Stomach (tissue), 9 donors: Measurements from ENCODE around the gene ZNF444. TPM values are rescaled to one million over a fixed set of nuclear protein-coding genes. Genes with fewer than 3 reads are reported as not detected.
A peak's percentile ranks its signal among the peaks of the same experiment; 100 is the strongest.

Experiments
- DNase-seq, 2 donors: peaks; one replicate each; pipeline versions ENCODE4 v3.0.0 to v3.0.0-alpha.2; 2013 to 2019
- H3K27ac ChIP-seq, 5 donors: fragments of 200-600 bp in 4 of 5; sonication (generic) in 4 of 5; one replicate each; pipeline ENCODE4 v1.5.1; 2013 to 2019; ENCODE audit warnings: mild to moderate bottlenecking in 1 of 5, moderate library complexity in 1 of 5
- H3K27me3 ChIP-seq, 3 donors: fragments of 200-600 bp; sonication (generic); one replicate each; pipeline ENCODE4 v1.5.1; 2017 to 2019; ENCODE audit warnings: mixed run types in 1 of 3
- H3K36me3 ChIP-seq, 4 donors: fragments of 200-600 bp; sonication (generic); 1 replicate in 3 of 4; 2 replicates in 1 of 4; pipeline ENCODE4 v1.5.1; 2016 to 2019
- H3K4me1 ChIP-seq, 4 donors: fragments of 200-600 bp; sonication (generic); one replicate each; pipeline ENCODE4 v1.5.1; 2016 to 2019
- H3K4me3 ChIP-seq, 4 donors: fragments of 200-600 bp; sonication (generic) in 3 of 4; one replicate each; pipeline ENCODE4 v1.5.1; 2016 to 2019; ENCODE audit warnings: mild to moderate bottlenecking in 1 of 4
- H3K9me3 ChIP-seq, 4 donors: fragments of 200-600 bp; sonication (generic); one replicate each; pipeline ENCODE4 v1.5.1; 2016 to 2019
- EP300 ChIP-seq: sonication (generic); formaldehyde crosslinking; IDR thresholded peaks from one replicate; pipeline ENCODE4 v1.6.1; 2017; ENCODE audit warnings: antibody characterized with exemption
- POLR2A ChIP-seq, 4 donors: fragments of 450-650 bp; IDR thresholded peaks; one replicate each; pipeline ENCODE4 v1.6.1; 2016; ENCODE audit warnings: antibody characterized with exemption in 4 of 4, control low read depth in 2 of 4, mild to moderate bottlenecking in 1 of 4, moderate library complexity in 1 of 4
- POLR2AphosphoS5 ChIP-seq, 3 donors: sonication (generic); formaldehyde crosslinking; IDR thresholded peaks; one replicate each; pipeline ENCODE4 v1.6.1; 2016; ENCODE audit warnings: antibody characterized with exemption in 3 of 3
- WGBS, 5 donors: extraction: QIAGEN DNeasy Blood & Tissue Kit in 3 of 5; methylation state at CpG; one replicate each; pipeline versions ENCODE4 v1.1.5 to v1.1.7; 2013 to 2018; 5-methylcytosine and 5-hydroxymethylcytosine counted together
- intact Hi-C: fragments of 100-400 bp; cut with DNase I; formaldehyde crosslinking; loops from one replicate; pipeline ENCODE4 v1.15.1; 2023; ENCODE audit warnings: low total_unique reads
- polyA plus RNA-seq, 3 donors: library from polyadenylated mRNA; stranded (reverse); fragments of 200-250 nt; gene quantifications; one replicate each; pipeline ENCODE4 v1.2.3, GENCODE V29; 2013
- total RNA-seq, 5 donors: library from RNA; depleted of rRNA; stranded (reverse); fragments of >200 nt; gene quantifications; one replicate each; pipeline versions ENCODE4 v1.1.0 to v1.2.3, GENCODE V29; 2014 to 2016
- TF ChIP-seq, protein P1 (sequence below), 7 experiments: fragments of 450-650 bp in 4 of 7; fragments of 200-600 bp in 3 of 7; sonication (generic) in 3 of 7; IDR thresholded peaks; one replicate each; pipeline ENCODE4 v1.5.1; 2016 to 2019; ENCODE audit warnings: antibody characterized with exemption in 7 of 7, control low read depth in 2 of 7, mild to moderate bottlenecking in 1 of 7
- donor health status: healthy with polysubstance abuse.
- donor health status: Bipolar disorder and iron deficiency.
- donor health status: healthy.

ZNF444 gene
- total and polyA plus RNA-seq, 8 donors = 13.4 to 77.0 (median 48.7) TPM

DNA sequence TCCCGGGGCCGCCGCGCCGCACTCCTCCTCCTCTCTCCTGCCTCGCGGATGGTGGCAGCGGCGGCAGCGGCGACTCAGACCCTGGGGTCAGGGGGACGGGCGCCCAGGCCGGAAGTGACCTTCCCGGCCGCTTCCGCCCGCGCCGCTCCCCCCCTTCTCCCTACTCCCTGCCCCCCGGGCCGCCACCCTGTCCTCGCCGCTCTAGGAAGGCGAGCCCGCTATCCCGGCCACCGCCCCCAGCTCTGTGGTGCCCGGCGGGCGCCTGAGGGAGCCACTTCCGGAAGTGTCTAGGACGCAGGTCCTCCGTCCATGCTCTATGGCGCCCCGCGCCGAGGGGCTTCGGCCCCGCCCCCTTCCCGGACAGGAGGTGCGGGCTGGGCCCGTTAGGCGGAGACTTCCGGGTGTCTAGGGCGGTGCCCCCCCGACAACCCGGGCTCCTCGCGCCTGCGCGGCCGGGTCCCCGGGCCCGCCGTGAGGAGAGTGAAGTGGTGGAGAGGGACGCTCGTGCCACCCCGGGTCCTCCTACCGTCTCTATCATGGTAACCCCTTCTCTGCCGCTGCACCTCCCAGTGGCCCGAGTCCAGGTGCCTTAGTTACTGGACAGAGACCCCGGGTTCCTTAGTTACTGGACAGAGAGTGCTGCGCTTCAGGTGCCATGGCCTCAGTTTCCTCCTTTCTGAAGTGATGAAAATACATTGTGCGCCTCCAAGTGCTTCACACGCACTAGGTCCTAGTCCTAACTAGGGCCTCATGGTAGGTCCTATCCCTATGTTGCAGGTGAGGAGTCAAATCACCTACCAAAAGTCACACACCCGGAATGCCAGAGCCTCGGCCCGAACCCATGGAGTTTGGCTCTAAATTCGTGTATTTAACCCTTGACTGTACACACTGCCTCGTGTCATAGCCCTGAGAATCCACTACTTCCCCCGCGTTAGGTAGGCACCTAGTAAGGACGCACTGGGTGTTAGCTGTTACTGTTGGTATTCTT is 19.6 kb upstream of the ZNF444 start, which contains the start of gene ZNF787:
Gene ZNF787 (minus strand): TSS at position 116 of the 988 bp plus-strand sequence. CDS start 18,078 bp downstream, outside the sequence.
- Histone ChIP-seq H3K27ac (peak within 1 kb of the TSS; percentile 92 to 100 (median 97)), H3K4me1 (peaks cover 40 to 57% (median 48%) of the 10 kb centered on the region in 4 donors), H3K27me3 (no peaks in the 10 kb centered on the region), H3K36me3 (peaks cover 0 to 9% (median 0%) of the 10 kb centered on the region in 4 donors), H3K9me3 (no peaks in the 10 kb centered on the region), H3K4me3 (peak within 1 kb of the TSS; percentile 82 to 96 (median 88))
- intact Hi-C loops = no loop called here
- WGBS, 5 donors = 4 to 11% (median 7%) methylated on average over 33 to 74 of the region's 74 CpGs
- peak; percentile 99 for DNase-seq
- TF ChIP-seq, protein P1, sequence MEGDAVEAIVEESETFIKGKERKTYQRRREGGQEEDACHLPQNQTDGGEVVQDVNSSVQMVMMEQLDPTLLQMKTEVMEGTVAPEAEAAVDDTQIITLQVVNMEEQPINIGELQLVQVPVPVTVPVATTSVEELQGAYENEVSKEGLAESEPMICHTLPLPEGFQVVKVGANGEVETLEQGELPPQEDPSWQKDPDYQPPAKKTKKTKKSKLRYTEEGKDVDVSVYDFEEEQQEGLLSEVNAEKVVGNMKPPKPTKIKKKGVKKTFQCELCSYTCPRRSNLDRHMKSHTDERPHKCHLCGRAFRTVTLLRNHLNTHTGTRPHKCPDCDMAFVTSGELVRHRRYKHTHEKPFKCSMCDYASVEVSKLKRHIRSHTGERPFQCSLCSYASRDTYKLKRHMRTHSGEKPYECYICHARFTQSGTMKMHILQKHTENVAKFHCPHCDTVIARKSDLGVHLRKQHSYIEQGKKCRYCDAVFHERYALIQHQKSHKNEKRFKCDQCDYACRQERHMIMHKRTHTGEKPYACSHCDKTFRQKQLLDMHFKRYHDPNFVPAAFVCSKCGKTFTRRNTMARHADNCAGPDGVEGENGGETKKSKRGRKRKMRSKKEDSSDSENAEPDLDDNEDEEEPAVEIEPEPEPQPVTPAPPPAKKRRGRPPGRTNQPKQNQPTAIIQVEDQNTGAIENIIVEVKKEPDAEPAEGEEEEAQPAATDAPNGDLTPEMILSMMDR (IDR thresholded peaks at IDR 0.05) = no peak
- TF ChIP-seq POLR2AphosphoS5 (IDR thresholded peaks at IDR 0.05) (peak; percentile 64 to 93 (median 69)), EP300 (peak; percentile 69), POLR2A (IDR thresholded peaks at IDR 0.05) (no peak)

DNA sequence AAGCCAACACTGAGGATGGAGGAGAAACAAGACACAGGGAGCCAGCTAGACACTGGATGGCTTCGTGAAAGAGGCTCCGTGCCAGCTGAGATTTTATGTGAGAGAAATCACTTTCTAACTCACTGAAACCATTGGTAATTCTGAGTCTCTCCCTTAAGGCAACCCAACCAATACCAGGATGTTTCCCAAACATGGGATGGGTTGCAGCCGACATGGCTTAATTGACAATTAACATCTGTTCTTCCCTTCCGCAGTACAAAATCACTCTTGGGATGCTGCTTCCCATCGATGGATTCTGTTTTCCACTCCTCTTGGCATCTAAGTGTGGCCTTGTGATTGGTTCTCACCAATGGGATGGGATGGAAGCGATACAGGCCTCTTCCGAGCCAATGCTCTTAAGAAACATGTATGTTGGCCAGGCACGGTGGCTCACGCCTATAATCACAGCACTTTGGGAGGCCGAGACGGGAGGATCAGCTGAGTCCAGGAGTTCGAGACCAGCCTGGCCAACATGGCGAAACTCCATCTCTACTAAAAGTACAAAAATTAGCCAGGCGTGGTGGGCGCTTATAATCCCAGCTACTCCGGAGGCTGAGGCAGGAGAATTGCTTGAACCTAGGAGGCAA is 17.7 kb upstream of the ZNF444 start:
- TF ChIP-seq EP300 (no peak), POLR2A (IDR thresholded peaks at IDR 0.05) (no peak), POLR2AphosphoS5 (IDR thresholded peaks at IDR 0.05) (no peak)
- TF ChIP-seq, protein P1 (IDR thresholded peaks at IDR 0.05) = no peak
- peak overlapping the region in 2 of 5 donors; percentile 8 to 62 for H3K27ac ChIP-seq
- intact Hi-C loops = no loop called here
- 85 to 89% (median 86%) methylated on average over 16 of the region's 16 CpGs for WGBS, 5 donors
- no peaks in the 10 kb centered on the region for H3K36me3 ChIP-seq
- H3K9me3 ChIP-seq = no peaks in the 10 kb centered on the region
- H3K4me1 ChIP-seq = peaks cover 23 to 38% (median 29%) of the 10 kb centered on the region in 4 donors
- no peaks in the 10 kb centered on the region for H3K27me3 ChIP-seq
- no peak for DNase-seq
- H3K4me3 ChIP-seq = no peak overlapping the region

DNA sequence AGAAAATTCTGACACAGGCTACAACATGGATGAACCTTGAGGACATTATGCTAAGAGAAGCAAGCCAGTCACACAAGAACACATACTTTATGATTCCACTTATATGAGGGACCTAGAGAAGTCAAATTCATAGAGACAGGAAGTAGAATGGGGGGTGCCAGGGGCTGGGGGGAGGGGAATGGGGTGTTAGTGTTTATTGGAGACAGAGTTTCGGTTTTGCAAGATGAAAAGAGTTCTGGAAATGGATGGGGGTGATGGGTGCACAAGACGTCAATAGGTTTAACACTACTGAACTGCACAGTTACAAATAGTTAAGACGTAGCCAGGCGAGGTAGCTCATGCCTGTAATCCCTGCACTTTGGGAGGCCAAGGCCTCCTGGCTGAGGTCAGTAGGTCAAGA is 16.5 kb upstream of the ZNF444 start:
- H3K9me3 ChIP-seq = no peaks in the 10 kb centered on the region
- intact Hi-C loops = no loop called here
- H3K4me1 ChIP-seq = peaks cover 11 to 26% (median 17%) of the 10 kb centered on the region in 4 donors
- H3K36me3 ChIP-seq = no peaks in the 10 kb centered on the region
- 84 to 95% (median 92%) methylated on average over 4 of the region's 4 CpGs for WGBS, 5 donors
- no peak overlapping the region for H3K4me3 ChIP-seq
- DNase-seq = no peak
- no peak overlapping the region for H3K27ac ChIP-seq
- TF ChIP-seq POLR2A (IDR thresholded peaks at IDR 0.05) (no peak), EP300 (no peak), POLR2AphosphoS5 (IDR thresholded peaks at IDR 0.05) (no peak)
- H3K27me3 ChIP-seq = no peaks in the 10 kb centered on the region

DNA sequence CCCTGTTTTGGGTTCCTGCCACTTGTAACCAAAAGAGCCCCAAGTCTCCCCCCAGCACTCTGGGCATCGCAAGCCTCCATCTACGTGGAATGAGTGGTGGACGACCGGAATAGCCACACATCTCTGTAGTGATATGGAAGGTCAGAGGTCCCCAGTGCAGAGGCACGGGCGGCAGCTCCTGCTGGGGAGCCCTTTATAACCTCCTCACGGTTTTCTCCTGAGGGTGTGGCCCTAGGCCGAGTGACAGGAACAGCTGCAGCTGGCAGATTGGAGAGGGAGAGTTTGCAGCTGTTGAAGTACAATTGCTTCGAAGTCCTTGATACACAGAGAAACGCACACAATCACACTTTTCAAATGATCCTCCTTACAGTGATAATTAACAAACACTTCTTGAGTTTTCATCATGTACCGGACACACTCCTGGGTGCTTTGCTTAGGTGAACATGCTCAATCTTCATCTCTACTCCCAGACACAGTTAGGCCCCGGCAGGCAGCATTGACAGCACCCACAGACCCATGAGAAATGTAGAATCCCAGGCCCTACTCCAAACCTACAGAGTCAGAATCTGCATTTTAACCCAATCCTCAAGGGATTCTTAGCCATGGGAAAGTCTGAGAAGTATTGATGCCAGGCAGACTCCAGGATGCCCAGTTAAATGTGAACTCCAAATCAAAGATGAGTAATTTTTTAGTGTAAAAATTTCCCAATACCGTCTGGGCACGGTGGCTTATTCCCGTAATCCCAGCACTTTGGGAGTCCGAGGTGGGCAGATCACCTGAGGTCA is 15.1 kb upstream of the ZNF444 start:
- peaks cover 5 to 19% (median 8%) of the 10 kb centered on the region in 4 donors for H3K4me1 ChIP-seq
- no peaks in the 10 kb centered on the region for H3K36me3 ChIP-seq
- H3K27me3 ChIP-seq = no peaks in the 10 kb centered on the region
- H3K27ac ChIP-seq = no peak overlapping the region
- peak in 1 of 2 donors; percentile 60 for DNase-seq
- TF ChIP-seq POLR2AphosphoS5 (IDR thresholded peaks at IDR 0.05) (no peak), EP300 (no peak), POLR2A (IDR thresholded peaks at IDR 0.05) (no peak)
- TF ChIP-seq, protein P1 (IDR thresholded peaks at IDR 0.05) = no peak
- no peaks in the 10 kb centered on the region for H3K9me3 ChIP-seq
- 44 to 55% (median 49%) methylated on average over 14 to 16 of the region's 16 CpGs for WGBS, 5 donors
- intact Hi-C loops = no loop called here
- no peak overlapping the region for H3K4me3 ChIP-seq
